SU-DHL-6 (cell line): ENCODE measurements around the gene SLC30A3.
A peak's percentile ranks its signal among the peaks of the same experiment; 100 is the strongest.

Source experiments
- H2AFZ ChIP-seq: fragments of 200-600 bp; sonication (generic); 2 replicates; pipeline ENCODE4 v1.6.1; 2014; ENCODE audit warnings: low read depth, mild to moderate bottlenecking, moderate library complexity, mixed read lengths, antibody characterized with exemption, low read length; ENCODE audit not compliant: severe bottlenecking
- H3F3A ChIP-seq: fragments of 200-600 bp; shearing (Covaris generic); 2 replicates; pipeline ENCODE4 v1.6.0; 2016; ENCODE audit warnings: antibody characterized with exemption, mild to moderate bottlenecking; ENCODE audit not compliant: insufficient read depth
- H3K27ac ChIP-seq: fragments of 200-600 bp; sonication (generic); 2 replicates; pipeline ENCODE4 v1.5.1; 2016; ENCODE audit warnings: low read depth, mild to moderate bottlenecking, low read length, moderate library complexity, mixed read lengths
- H3K27me3 ChIP-seq: fragments of 200-600 bp; sonication (generic), shearing (Covaris generic); 2 replicates; pipeline ENCODE4 v1.6.0; 2014; ENCODE audit warnings: mild to moderate bottlenecking, low read length
- H3K36me3 ChIP-seq: fragments of 200-600 bp; sonication (generic); 2 replicates; pipeline ENCODE4 v1.6.1; 2014; ENCODE audit warnings: mild to moderate bottlenecking, low read length, mixed read lengths
- H3K4me2 ChIP-seq: fragments of 300-600, 200-600 bp; shearing (Covaris generic), sonication (generic); 2 replicates; pipeline ENCODE4 v1.6.0; 2014; ENCODE audit warnings: low read length, low read depth, mild to moderate bottlenecking; ENCODE audit not compliant: poor library complexity, severe bottlenecking
- H3K4me3 ChIP-seq: fragments of 200-600 bp; sonication (generic); 2 replicates; pipeline ENCODE4 v1.5.1; 2014; ENCODE audit warnings: antibody characterized with exemption, low read length, mild to moderate bottlenecking, mixed read lengths; ENCODE audit not compliant: insufficient read depth, poor library complexity, severe bottlenecking
- H3K79me2 ChIP-seq: fragments of 200-600 bp; sonication (generic); 2 replicates; pipeline ENCODE4 v1.6.1; 2014; ENCODE audit warnings: mild to moderate bottlenecking, low read length, moderate library complexity; ENCODE audit not compliant: insufficient read depth
- H3K9ac ChIP-seq: fragments of 200-600 bp; sonication (generic); 2 replicates; pipeline ENCODE4 v1.7.0; 2014; ENCODE audit warnings: mild to moderate bottlenecking, low read length
- H3K9me2 ChIP-seq: fragments of 200-600 bp; sonication (generic); replicated peaks from 2 replicates; pipeline ENCODE4 v1.6.1; 2014; ENCODE audit warnings: low read length; ENCODE audit not compliant: insufficient read depth
- H3K9me3 ChIP-seq: fragments of 200-600 bp; sonication (generic); 2 replicates; pipeline ENCODE4 v1.6.1; 2014; ENCODE audit warnings: low read length, mixed read lengths; ENCODE audit not compliant: insufficient read depth
- H4K20me1 ChIP-seq: fragments of 200-600 bp; sonication (generic); 2 replicates; pipeline ENCODE4 v1.6.1; 2014; ENCODE audit warnings: low read depth, mild to moderate bottlenecking, antibody characterized with exemption, low read length, moderate library complexity, mixed read lengths
- EZH2phosphoT487 ChIP-seq: fragments of 200-600 bp; sonication (generic), shearing (Covaris generic); conservative IDR thresholded peaks from 2 replicates; pipeline ENCODE4 v1.6.1; 2018; ENCODE audit warnings: mild to moderate bottlenecking, antibody characterized with exemption, low read length, moderate library complexity, mixed read lengths
- TF ChIP-seq, protein P1 (sequence below): fragments of 200-600 bp; sonication (generic); IDR thresholded peaks from one replicate; pipeline ENCODE4 v1.5.1; 2017; ENCODE audit warnings: antibody characterized with exemption, mild to moderate bottlenecking, low read length, moderate library complexity; ENCODE audit not compliant: insufficient read depth, poor library complexity, severe bottlenecking

Gene SLC30A3

DNA sequence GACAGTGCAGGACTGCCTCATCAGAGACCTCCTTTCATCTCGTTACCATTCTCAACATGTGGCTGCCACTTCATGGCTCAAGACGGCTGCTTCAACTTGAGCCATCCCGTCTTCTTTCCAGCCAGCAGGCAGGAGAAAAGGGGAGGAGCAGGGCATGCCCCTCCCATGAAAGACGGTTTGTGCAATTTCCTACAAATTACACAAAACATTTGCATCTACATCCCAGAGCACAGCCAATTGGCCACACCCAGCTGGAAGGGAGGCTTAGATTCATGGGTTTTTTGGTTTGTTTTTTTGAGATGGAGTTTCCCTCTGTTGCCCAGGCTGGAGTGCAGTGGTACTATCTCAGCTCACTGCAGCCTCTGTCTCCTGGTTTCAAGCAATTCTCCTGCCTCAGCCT is 33.6 kb upstream of the SLC30A3 start:
- TF ChIP-seq, protein P1, sequence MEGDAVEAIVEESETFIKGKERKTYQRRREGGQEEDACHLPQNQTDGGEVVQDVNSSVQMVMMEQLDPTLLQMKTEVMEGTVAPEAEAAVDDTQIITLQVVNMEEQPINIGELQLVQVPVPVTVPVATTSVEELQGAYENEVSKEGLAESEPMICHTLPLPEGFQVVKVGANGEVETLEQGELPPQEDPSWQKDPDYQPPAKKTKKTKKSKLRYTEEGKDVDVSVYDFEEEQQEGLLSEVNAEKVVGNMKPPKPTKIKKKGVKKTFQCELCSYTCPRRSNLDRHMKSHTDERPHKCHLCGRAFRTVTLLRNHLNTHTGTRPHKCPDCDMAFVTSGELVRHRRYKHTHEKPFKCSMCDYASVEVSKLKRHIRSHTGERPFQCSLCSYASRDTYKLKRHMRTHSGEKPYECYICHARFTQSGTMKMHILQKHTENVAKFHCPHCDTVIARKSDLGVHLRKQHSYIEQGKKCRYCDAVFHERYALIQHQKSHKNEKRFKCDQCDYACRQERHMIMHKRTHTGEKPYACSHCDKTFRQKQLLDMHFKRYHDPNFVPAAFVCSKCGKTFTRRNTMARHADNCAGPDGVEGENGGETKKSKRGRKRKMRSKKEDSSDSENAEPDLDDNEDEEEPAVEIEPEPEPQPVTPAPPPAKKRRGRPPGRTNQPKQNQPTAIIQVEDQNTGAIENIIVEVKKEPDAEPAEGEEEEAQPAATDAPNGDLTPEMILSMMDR, result no peak
- TF ChIP-seq EZH2phosphoT487, result no peak
- Histone ChIP-seq H4K20me1 (no peaks in the 10 kb centered on the region), H3K79me2 (no peaks in the 10 kb centered on the region), H3K9me3 (no peaks in the 10 kb centered on the region), H3K9ac (no peak overlapping the region), H3F3A (no peaks in the 10 kb centered on the region), H3K4me2 (no peak overlapping the region), H3K9me2 (no peaks in the 10 kb centered on the region), H3K4me3 (no peak overlapping the region), H3K36me3 (no peaks in the 10 kb centered on the region), H2AFZ (no peak overlapping the region), H3K27me3 (peaks cover 3% of the 10 kb centered on the region; the same call in 1 of the 2 replicates), H3K27ac (no peak overlapping the region)

DNA sequence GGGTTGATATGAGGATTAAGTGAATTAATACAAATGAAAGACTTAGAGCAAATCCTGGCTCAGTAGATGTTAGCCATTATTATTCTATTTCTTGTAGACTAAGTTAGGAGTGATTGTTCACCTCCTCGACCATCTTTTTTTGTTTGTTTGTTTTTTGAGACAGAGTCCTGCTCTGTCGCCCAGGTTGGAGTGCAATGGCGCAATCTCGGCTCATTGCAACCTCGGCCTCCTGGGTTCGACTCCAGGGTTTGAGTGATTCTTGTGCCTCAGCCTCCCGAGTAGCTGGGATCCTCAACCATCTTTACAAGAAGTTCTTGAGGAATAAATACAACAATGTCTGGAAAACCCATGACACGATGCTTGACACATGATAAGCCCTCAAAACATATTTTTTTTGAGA is 32.1 kb upstream of the SLC30A3 start:
- Histone ChIP-seq H4K20me1 (no peaks in the 10 kb centered on the region), H3K4me3 (no peak overlapping the region), H3K27me3 (peaks cover 3% of the 10 kb centered on the region; the same call in 1 of the 2 replicates), H3K9ac (no peak overlapping the region), H3K27ac (no peak overlapping the region), H3K79me2 (no peaks in the 10 kb centered on the region), H2AFZ (no peak overlapping the region), H3K4me2 (no peak overlapping the region), H3K36me3 (no peaks in the 10 kb centered on the region), H3K9me2 (no peaks in the 10 kb centered on the region), H3K9me3 (no peaks in the 10 kb centered on the region), H3F3A (no peaks in the 10 kb centered on the region)
- no peak for TF ChIP-seq EZH2phosphoT487
- TF ChIP-seq, protein P1, result no peak

DNA sequence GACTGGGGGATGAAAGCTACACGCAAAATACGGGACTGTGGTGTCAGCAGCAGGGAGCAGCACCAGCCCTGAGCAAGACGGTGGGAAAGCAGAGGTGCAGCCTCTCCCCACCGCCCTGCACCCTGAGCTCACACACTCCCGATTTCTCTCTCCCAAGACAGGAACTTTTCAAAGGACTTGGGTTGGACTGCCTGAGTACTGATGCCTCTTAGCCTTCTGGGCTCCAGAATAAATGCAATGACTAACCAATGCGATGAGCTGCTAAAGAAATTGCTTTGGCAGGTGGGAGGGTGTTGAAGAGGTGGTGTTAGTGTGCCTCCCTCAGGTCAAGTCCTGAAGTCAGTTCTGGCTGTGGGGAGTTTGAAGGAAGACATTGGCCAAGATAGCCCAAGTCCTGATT is 29.0 kb upstream of the SLC30A3 start:
- Histone ChIP-seq H4K20me1 (no peaks in the 10 kb centered on the region), H3K9me3 (no peaks in the 10 kb centered on the region), H3K4me2 (no peak overlapping the region), H2AFZ (no peak overlapping the region), H3K27ac (no peak overlapping the region), H3K9me2 (no peaks in the 10 kb centered on the region), H3F3A (no peaks in the 10 kb centered on the region), H3K9ac (no peak overlapping the region), H3K27me3 (no peaks in the 10 kb centered on the region), H3K36me3 (no peaks in the 10 kb centered on the region), H3K4me3 (no peak overlapping the region), H3K79me2 (no peaks in the 10 kb centered on the region)
- no peak for TF ChIP-seq EZH2phosphoT487
- TF ChIP-seq, protein P1, result no peak

DNA sequence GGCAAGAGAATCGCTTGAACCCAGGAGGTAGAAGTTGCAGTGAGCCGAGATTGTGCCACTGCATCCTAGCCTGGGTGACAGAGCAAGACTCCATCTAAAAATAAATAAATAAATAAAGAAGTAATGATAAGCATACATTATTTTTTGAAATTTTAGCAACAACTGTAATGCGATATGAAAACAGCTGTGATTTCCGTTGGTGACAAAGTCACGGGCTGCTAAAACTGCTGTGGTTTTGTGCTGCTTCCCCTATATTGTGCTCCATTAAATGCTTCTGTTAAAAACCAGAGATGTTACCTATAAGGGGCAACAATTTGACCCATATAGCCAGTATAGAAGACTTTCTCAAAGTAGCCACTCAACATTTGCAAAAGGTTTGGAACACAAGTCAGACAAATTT is 27.7 kb upstream of the SLC30A3 start:
- Histone ChIP-seq H3K4me2 (peak overlapping the region; percentile 33), H4K20me1 (no peaks in the 10 kb centered on the region), H3K9ac (no peak overlapping the region)

More for the DNA sequence above, 27.7 kb upstream of the SLC30A3 start:
- H3F3A ChIP-seq, result no peaks in the 10 kb centered on the region
- no peak overlapping the region for H3K4me3 ChIP-seq
- H3K9me2 ChIP-seq, result no peaks in the 10 kb centered on the region
- no peaks in the 10 kb centered on the region for H3K79me2 ChIP-seq
- no peaks in the 10 kb centered on the region for H3K9me3 ChIP-seq
- no peaks in the 10 kb centered on the region for H3K27me3 ChIP-seq
- H2AFZ ChIP-seq, result no peak overlapping the region
- H3K27ac ChIP-seq, result 0 out of 2 replicates have a peak overlapping the region, but pooled peaks have one; percentile 30
- no peaks in the 10 kb centered on the region for H3K36me3 ChIP-seq
- TF ChIP-seq, protein P1, result no peak
- no peak for TF ChIP-seq EZH2phosphoT487
